SK-N-SH treated with all-trans-retinoic acid at 6 μM for 48 hours (cell line): ENCODE results near the gene C3orf18.

Source experiments
- ATAC-seq: fragments of 200-7000 bp; cut with Tn5 transposase; 3 replicates; pipeline ENCODE4 v1.9.1; 2020; ENCODE audit warnings: mild to moderate bottlenecking, moderate library complexity
- ARNTL ChIP-seq: fragments of 450-650 bp; formaldehyde crosslinking; IDR thresholded peaks from 2 replicates; pipeline ENCODE4 v1.5.0; 2020; ENCODE audit warnings: low read depth, mild to moderate bottlenecking, moderate library complexity, borderline replicate concordance
- BACH2 ChIP-seq: fragments of 250-450 bp; sonication (Bioruptor Pico); IDR thresholded peaks from 2 replicates; pipeline ENCODE4 v1.9.0; 2021; ENCODE audit warnings: mild to moderate bottlenecking, borderline replicate concordance
- CSDC2 ChIP-seq: fragments of 250-450 bp; sonication (Bioruptor Pico); IDR thresholded peaks from 2 replicates; pipeline ENCODE4 v1.5.0; 2020; ENCODE audit warnings: mild to moderate bottlenecking, moderate library complexity
- ESRRG ChIP-seq: fragments of 250-450 bp; sonication (Bioruptor Pico); IDR thresholded peaks from 2 replicates; pipeline ENCODE4 v1.6.1; 2021; ENCODE audit warnings: mild to moderate bottlenecking
- GLIS3 ChIP-seq: fragments of 250-450 bp; sonication (Bioruptor Pico); IDR thresholded peaks from 2 replicates; pipeline ENCODE4 v1.5.0; 2020; ENCODE audit warnings: mild to moderate bottlenecking, moderate library complexity
- ISL1 ChIP-seq: fragments of 250-450 bp; sonication (Bioruptor Pico); IDR thresholded peaks from 2 replicates; pipeline ENCODE4 v2.1.2; 2022; ENCODE audit warnings: mild to moderate bottlenecking, moderate library complexity
- OSR1 ChIP-seq: fragments of 250-450 bp; sonication (Bioruptor Pico); IDR thresholded peaks from 2 replicates; pipeline ENCODE4 v1.8.0; 2022; ENCODE audit warnings: moderate library complexity, mild to moderate bottlenecking, inconsistent platforms
- PPARA ChIP-seq: fragments of 250-450 bp; sonication (Bioruptor Pico); IDR thresholded peaks from 2 replicates; pipeline ENCODE4 v1.5.0; 2020; ENCODE audit warnings: mild to moderate bottlenecking, borderline replicate concordance
- RARB ChIP-seq: fragments of 250-450 bp; sonication (Bioruptor Pico); IDR thresholded peaks from 2 replicates; pipeline ENCODE4 v1.8.0; 2021; ENCODE audit warnings: mild to moderate bottlenecking, moderate library complexity
- SNAI2 ChIP-seq: fragments of 250-450 bp; sonication (Bioruptor Pico); IDR thresholded peaks from 2 replicates; pipeline ENCODE4 v1.5.0; 2020; ENCODE audit warnings: mild to moderate bottlenecking, moderate library complexity
- TCF4 ChIP-seq: fragments of 250-450 bp; sonication (Bioruptor Pico); IDR thresholded peaks from 2 replicates; pipeline ENCODE4 v1.8.0; 2021; ENCODE audit warnings: mild to moderate bottlenecking, moderate library complexity, borderline replicate concordance
- TOX ChIP-seq: fragments of 250-450 bp; sonication (Bioruptor Pico); IDR thresholded peaks from 2 replicates; pipeline ENCODE4 v1.8.0; 2021; ENCODE audit warnings: mild to moderate bottlenecking, moderate library complexity, borderline replicate concordance
- TSHZ2 ChIP-seq: fragments of 250-450 bp; sonication (Bioruptor Pico); IDR thresholded peaks from 2 replicates; pipeline ENCODE4 v1.5.0; 2020; ENCODE audit warnings: mild to moderate bottlenecking, moderate library complexity
- ZC3H10 ChIP-seq: fragments of 250-450 bp; sonication (Bioruptor Pico); IDR thresholded peaks from 2 replicates; pipeline ENCODE4 v1.5.1; 2021; ENCODE audit warnings: mild to moderate bottlenecking, moderate library complexity
- ZFP3 ChIP-seq: fragments of 250-450 bp; sonication (Bioruptor Pico); IDR thresholded peaks from 2 replicates; pipeline ENCODE4 v1.5.0; 2020; ENCODE audit warnings: mild to moderate bottlenecking, moderate library complexity
- ZFP30 ChIP-seq: fragments of 450-650 bp; formaldehyde crosslinking; IDR thresholded peaks from 2 replicates; pipeline ENCODE4 v1.5.0; 2022; ENCODE audit warnings: mild to moderate bottlenecking, moderate library complexity
- ZNF8 ChIP-seq: fragments of 450-650 bp; formaldehyde crosslinking; IDR thresholded peaks from 2 replicates; pipeline ENCODE4 v1.5.0; 2020; ENCODE audit warnings: mild to moderate bottlenecking, moderate library complexity
- TF ChIP-seq, protein P1 (sequence below): fragments of 250-450 bp; sonication (Bioruptor Pico); IDR thresholded peaks from 2 replicates; pipeline ENCODE4 v1.8.0; 2021; ENCODE audit warnings: low read depth, mild to moderate bottlenecking, moderate library complexity, borderline replicate concordance
- TF ChIP-seq, protein P2 (sequence below): fragments of 250-450 bp; sonication (Bioruptor Pico); IDR thresholded peaks from 2 replicates; pipeline ENCODE4 v1.8.0; 2020; ENCODE audit warnings: mild to moderate bottlenecking, moderate library complexity, borderline replicate concordance
- TF ChIP-seq, protein P3 (sequence below): fragments of 250-450 bp; sonication (Bioruptor Pico); IDR thresholded peaks from 2 replicates; pipeline ENCODE4 v1.5.1; 2020; ENCODE audit warnings: low read depth, mild to moderate bottlenecking, moderate library complexity

Gene C3orf18

GRCh38 chr3:50539356-50540286 lies 27.9 kb downstream of the C3orf18 start:
- ATAC-seq: no peak
- TF ChIP-seq ZFP3 (CRISPR knock-in tag) (no peak), BACH2 (CRISPR knock-in tag) (no peak), CSDC2 (CRISPR knock-in tag) (no peak), GLIS3 (CRISPR knock-in tag) (no peak)
- TF ChIP-seq, protein P1, sequence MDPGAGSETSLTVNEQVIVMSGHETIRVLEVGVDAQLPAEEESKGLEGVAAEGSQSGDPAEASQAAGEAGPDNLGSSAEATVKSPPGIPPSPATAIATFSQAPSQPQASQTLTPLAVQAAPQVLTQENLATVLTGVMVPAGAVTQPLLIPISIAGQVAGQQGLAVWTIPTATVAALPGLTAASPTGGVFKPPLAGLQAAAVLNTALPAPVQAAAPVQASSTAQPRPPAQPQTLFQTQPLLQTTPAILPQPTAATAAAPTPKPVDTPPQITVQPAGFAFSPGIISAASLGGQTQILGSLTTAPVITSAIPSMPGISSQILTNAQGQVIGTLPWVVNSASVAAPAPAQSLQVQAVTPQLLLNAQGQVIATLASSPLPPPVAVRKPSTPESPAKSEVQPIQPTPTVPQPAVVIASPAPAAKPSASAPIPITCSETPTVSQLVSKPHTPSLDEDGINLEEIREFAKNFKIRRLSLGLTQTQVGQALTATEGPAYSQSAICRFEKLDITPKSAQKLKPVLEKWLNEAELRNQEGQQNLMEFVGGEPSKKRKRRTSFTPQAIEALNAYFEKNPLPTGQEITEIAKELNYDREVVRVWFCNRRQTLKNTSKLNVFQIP (CRISPR knock-in tag): no peak

DNA sequence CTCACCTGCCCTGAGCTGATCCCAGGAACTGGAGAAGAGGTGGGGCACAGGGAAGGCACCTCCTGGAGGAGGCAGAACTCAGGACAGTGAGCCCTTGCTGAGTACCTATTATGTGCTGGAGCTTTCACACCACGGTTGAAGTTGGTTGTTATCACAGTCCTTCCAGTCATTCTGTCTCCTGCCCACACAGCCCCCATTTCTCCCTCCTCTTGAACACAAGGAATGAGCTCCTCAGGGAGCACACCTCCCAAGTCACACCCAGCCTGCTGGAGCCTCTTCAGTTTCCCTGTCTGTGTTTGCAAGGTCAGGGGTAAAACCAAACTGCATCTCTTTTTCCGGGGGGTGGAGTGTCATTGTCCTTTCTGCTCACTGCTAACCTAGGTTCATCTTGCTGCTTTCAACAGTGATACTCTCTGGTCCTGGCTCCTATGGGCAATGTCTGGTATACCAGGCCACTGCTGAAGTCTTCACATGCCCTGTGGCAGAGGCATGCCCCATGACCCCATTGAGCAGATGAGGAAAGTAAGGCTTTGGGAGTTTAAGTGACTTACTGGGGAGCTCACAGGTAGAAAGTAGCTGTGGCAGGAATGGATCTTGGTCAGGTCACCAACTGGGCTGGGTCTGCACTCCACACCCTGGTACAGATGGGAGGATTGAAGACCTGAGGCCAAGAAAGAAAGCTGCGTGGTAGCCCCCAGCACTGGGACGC lies 30.0 kb downstream of the C3orf18 start:
- no peak for ATAC-seq
- TF ChIP-seq SNAI2 (CRISPR knock-in tag): no peak
- no peak for TF ChIP-seq ESRRG (CRISPR knock-in tag)

GRCh38 chr3:50536471-50537180 lies 30.9 kb downstream of the C3orf18 start:
- no peak for TF ChIP-seq TCF4
- no peak for TF ChIP-seq GLIS3 (CRISPR knock-in tag)
- TF ChIP-seq OSR1 (CRISPR knock-in tag): no peak
- TF ChIP-seq, protein P1 (CRISPR knock-in tag): no peak
- no peak for TF ChIP-seq RARB (CRISPR knock-in tag)
- no peak for TF ChIP-seq ISL1
- TF ChIP-seq TOX (CRISPR knock-in tag): no peak
- TF ChIP-seq BACH2 (CRISPR knock-in tag): no peak
- no peak for TF ChIP-seq ARNTL (CRISPR knock-in tag)
- no peak for TF ChIP-seq ESRRG (CRISPR knock-in tag)
- no peak for TF ChIP-seq PPARA (CRISPR knock-in tag)
- no peak for TF ChIP-seq CSDC2 (CRISPR knock-in tag)
- TF ChIP-seq, protein P2, sequence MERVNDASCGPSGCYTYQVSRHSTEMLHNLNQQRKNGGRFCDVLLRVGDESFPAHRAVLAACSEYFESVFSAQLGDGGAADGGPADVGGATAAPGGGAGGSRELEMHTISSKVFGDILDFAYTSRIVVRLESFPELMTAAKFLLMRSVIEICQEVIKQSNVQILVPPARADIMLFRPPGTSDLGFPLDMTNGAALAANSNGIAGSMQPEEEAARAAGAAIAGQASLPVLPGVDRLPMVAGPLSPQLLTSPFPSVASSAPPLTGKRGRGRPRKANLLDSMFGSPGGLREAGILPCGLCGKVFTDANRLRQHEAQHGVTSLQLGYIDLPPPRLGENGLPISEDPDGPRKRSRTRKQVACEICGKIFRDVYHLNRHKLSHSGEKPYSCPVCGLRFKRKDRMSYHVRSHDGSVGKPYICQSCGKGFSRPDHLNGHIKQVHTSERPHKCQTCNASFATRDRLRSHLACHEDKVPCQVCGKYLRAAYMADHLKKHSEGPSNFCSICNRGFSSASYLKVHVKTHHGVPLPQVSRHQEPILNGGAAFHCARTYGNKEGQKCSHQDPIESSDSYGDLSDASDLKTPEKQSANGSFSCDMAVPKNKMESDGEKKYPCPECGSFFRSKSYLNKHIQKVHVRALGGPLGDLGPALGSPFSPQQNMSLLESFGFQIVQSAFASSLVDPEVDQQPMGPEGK (CRISPR knock-in tag): no peak
- no peak for TF ChIP-seq ZNF8 (CRISPR knock-in tag)
- TF ChIP-seq SNAI2 (CRISPR knock-in tag): no peak
- TF ChIP-seq, protein P3, sequence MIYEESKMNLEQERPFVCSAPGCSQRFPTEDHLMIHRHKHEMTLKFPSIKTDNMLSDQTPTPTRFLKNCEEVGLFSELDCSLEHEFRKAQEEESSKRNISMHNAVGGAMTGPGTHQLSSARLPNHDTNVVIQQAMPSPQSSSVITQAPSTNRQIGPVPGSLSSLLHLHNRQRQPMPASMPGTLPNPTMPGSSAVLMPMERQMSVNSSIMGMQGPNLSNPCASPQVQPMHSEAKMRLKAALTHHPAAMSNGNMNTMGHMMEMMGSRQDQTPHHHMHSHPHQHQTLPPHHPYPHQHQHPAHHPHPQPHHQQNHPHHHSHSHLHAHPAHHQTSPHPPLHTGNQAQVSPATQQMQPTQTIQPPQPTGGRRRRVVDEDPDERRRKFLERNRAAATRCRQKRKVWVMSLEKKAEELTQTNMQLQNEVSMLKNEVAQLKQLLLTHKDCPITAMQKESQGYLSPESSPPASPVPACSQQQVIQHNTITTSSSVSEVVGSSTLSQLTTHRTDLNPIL: no peak
- no peak for TF ChIP-seq ZC3H10 (CRISPR knock-in tag)
- no peak for TF ChIP-seq TSHZ2
- TF ChIP-seq ZFP30 (CRISPR knock-in tag): no peak
- ATAC-seq: no peak
